GM12891 (cell line): Measurements from ENCODE around the gene CCNL2.

Source experiments
- POLR2A ChIP-seq: IDR thresholded peaks from 2 replicates; pipeline ENCODE4 v1.6.1; 2011; ENCODE audit warnings: low read depth, low read length, control low read depth
- POLR2AphosphoS5 ChIP-seq: IDR thresholded peaks from 2 replicates; pipeline ENCODE4 v1.6.1; 2011; ENCODE audit warnings: low read depth, low read length, control low read depth
- POU2F2 ChIP-seq: IDR thresholded peaks from 2 replicates; pipeline ENCODE4 v1.6.1; 2011; ENCODE audit warnings: low read depth, mild to moderate bottlenecking, control low read depth, low read length, moderate library complexity
- SPI1 ChIP-seq: IDR thresholded peaks from 2 replicates; pipeline ENCODE4 v1.6.1; 2011; ENCODE audit warnings: low read depth, low read length, control low read depth
- TAF1 ChIP-seq: IDR thresholded peaks from 2 replicates; pipeline ENCODE4 v1.6.1; 2011; ENCODE audit warnings: low read depth, low read length, control low read depth

GRCh38 chr1:1349256-1350012, 49.7 kb downstream of the CCNL2 start, which contains the start of gene DVL1:
- peak; percentile 33; the same call in 1 of the 2 replicates for TF ChIP-seq POLR2AphosphoS5
- no peak for TF ChIP-seq POLR2A
- no peak for TF ChIP-seq TAF1
- no peak for TF ChIP-seq SPI1
- TF ChIP-seq POU2F2: no peak
